Activated CD4-positive, CD25-positive, alpha-beta regulatory T cell (primary cell): ENCODE measurements around the gene FBXO30.

Source experiments
- DNase-seq, 4 experiments: peaks; one replicate each; lab custom pipeline; 2025; lab: John Stamatoyannopoulos, UW

Gene FBXO30

DNA sequence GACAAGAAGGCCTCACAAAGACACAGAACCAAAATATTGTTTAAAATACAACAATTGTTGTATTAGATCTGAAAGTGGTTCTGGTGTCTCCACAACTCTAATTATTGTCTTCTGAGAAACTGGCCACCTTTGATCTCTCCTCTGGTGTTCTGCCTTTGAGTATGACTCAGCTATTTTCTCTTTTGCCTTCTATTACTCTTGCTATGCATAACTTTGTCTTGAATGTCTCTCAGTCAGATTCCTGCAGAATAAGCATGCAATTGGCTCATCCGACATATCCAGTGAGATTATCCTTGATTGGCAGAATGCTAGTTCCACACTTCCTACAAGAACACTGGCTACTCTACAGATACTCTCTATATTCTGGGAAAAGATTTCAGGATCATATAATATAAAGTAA, 65.0 kb downstream of the FBXO30 start:
- DNase-seq = no peak

GRCh38 chr6:145745861-145746260, 68.7 kb downstream of the FBXO30 start:
- DNase-seq = no peak

GRCh38 chr6:145744619-145745018, 70.0 kb downstream of the FBXO30 start:
- DNase-seq = no peak
